GM10847 (cell line): ENCODE measurements around the gene LGALS7B.

Experiments used
- POLR2A ChIP-seq: IDR thresholded peaks from 2 replicates; pipeline ENCODE4 v1.6.1; 2011; ENCODE audit not compliant: insufficient read length; ENCODE audit errors: extremely low read depth

The LGALS7B gene

DNA sequence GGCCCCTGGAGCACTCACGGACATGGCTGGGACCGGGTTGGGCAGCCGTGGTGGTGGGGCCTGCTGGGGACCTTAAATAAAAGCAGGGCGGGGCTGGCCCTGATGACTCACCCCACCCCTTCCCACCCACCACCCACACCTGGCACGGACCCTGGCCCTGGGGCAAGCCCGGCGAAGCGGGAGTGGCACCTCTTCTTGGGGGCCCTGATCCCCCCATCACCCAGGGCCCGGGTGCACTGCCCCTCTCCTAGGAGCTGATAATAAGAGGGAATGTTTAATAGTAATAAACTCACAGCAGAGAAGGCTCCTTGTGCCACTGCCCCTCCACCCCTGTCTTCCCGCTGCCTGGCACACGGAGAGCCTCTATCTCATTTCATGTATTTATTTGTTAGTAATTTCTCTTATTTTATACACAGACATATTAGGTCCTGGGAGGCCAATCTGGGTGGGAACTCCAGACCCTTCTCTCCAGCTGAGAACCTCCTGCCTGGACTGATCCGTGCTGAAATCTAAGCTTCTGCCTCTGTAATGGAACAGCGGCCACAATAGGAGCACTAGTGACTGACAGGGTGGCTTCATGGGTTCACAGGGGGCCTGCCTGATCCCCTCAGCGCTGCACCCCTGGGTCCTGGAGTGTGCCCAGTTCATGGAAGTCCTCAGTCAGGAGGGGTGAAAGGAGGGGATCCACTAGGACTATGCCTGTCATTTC, 15.4 kb upstream of the LGALS7B start, which contains the start of gene LGALS7:
LGALS7 (minus strand) TSS at position 49 of the 709 bp plus-strand sequence; CDS start at position 24, 25 bp downstream.
- TF ChIP-seq POLR2A = no peak

DNA sequence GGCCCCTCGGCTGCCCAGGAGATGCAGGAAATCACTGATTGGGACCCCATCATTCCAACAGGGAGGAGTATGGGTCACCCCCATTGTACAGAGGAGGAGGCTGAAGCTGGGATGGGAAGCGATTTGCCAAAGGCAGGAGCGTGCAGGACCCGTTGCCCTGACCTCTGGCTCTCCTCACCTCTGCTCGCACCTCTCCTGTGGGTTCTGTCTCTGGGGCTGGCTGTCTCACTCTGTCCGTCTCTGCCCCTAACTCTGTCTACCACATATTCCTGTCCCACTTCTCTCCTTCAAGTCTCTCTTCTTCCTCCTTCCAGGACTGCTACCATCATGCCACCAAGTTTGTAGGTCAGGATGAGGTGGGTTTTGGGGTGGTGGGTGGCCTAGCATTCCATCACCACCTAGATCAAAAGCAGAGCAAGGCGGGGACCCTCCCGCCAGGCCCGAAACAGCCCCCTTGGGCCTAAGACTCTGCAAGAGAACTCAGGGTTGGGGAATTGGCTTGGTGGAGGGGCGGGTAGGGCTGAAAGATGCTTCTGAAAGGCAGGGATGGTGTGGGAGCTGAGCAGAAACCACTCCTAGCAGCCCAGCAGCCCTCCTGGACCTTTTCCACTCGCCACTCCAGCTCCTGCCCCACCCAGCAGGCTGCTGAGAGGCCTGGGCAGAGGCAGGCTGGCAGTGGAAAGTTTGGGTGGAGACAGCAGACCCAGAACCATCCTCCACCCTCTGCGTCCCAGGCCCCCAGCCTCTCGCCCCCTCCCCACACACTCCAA, 14.6 kb upstream of the LGALS7B start:
- TF ChIP-seq POLR2A = no peak

DNA sequence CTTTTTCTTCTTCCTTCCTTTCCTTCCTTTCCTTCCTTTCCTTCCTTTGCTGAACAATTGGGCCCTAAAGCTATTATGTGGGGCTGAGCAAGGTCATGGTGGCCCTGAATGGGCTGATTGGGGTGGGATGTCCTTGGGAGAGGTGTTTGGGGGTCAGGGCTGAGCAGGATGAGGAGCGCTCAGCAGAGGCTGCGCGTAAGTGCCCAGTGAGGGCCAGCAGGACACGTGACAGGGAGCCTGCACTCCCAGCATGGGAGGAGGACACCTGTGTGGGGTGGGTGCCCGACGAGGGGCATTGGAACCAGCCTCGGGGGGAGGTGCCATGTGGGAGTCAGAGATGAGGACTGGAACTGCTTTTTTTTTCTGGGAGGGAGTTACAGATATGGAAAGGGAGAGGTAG, 10.3 kb upstream of the LGALS7B start:
- no peak for TF ChIP-seq POLR2A

DNA sequence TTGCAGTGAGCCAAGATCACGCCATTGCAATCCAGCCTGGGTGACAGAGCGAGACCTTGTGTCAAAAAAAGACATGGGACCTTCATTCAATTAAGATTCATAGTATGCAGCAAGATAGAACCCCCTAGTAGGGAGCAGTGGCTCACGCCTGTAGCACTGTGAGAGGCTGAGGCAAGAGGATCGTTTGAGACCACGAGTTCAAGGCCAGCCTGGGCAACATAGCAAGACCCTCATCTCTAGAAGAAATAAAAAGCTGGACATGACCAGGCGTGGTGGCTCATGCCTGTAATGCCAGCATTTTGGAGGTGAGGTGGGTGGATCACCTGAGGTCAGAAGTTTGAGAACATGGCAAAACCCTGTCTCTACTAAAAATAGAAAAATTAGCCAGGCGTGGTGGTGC, 8.6 kb upstream of the LGALS7B start:
- TF ChIP-seq POLR2A = no peak

DNA sequence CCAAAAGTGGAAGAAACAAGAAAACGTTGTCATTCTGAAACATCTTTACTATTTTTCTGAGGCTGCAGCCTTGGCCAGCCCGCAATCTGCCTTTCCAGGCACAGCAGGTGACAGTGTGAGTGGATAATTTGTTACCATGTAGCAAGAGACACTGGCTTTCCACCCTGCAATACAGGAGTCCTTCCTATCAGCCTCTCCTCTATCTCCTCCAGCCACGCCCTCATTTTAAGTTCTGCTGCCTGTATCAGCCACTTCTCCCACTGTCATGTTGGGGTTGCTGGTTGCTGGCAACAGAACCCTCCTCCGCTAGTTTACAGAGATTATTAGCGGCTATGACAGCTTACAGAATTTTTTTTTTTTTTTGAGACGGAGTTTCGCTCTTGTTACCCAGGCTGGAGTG, 7.9 kb upstream of the LGALS7B start:
- no peak for TF ChIP-seq POLR2A

DNA sequence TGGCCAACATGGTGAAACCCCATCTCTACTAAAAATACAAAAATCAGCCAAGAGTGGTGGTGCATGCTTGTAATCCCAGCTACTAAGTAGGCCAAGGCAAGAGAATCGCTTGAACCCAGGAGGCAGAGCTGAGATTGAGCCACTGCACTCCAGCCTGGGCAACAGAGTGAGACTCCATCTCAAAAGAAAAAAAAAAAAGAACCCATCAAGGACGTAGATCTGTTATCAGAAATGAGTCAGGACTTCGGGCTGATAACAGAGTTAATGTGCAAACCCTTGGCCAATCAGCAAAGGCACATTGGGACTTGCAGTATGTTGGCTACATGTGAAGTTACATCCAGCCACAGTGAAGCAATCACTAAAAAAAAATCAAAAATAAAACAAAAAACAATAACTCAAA, 4.8 kb upstream of the LGALS7B start:
- TF ChIP-seq POLR2A = no peak

DNA sequence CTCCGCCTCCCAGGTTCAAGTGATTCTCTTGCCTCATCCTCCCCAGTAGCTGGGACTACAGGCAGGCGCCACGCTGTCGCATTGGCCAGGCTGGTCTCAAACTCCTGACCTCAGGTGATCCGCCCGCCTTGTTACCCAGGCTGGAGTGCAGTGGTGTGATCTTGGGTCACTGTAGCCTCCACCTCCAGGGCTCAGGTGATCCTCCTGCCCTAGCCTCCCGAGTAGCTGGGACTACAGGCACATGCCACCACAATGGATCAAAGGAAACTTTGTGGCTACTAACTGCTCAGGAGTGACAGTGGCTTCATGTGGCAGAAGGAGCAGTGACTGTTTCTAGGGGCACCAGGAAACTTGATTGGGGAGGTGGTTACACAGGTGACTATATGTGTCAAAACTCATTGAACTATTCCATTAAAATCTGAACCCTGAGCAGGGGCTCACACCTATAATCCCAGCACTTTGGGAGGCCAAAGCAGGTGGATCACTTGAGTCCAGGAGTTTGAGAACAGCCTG, 3.8 kb upstream of the LGALS7B start:
- no peak for TF ChIP-seq POLR2A

DNA sequence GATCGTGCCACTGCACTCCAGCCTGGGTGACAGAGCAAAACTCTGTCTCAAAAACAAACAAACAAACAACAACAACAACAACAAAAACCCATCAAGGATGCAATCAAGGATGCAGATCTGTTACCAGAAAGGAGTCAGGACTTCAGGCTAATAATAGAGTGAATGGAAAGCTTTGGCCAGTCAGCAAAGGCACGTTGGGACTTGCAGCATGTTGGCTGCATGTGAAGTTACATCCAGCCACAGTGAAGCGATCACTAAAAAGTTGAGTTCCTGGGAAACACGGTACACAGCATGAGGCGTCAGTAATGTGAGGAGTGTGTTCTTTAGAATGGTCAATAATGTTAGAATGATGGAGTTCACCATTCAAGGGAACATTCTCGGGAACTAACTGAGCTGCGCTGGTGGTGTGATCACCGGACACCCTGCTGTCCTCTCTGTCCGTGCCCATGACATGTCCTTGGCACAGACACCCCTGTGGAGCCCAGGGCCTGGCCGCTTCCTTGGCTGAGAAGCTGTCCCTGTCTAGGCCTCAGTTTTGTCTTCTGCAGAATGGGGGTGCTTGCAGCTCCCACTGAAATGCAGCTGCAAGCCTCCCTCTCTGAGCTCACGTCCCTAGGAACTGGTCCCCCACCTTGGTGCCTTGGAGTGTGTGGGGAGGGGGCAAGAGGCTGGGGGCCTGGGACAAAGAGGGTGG, 2.3 kb upstream of the LGALS7B start:
- TF ChIP-seq POLR2A = no peak

DNA sequence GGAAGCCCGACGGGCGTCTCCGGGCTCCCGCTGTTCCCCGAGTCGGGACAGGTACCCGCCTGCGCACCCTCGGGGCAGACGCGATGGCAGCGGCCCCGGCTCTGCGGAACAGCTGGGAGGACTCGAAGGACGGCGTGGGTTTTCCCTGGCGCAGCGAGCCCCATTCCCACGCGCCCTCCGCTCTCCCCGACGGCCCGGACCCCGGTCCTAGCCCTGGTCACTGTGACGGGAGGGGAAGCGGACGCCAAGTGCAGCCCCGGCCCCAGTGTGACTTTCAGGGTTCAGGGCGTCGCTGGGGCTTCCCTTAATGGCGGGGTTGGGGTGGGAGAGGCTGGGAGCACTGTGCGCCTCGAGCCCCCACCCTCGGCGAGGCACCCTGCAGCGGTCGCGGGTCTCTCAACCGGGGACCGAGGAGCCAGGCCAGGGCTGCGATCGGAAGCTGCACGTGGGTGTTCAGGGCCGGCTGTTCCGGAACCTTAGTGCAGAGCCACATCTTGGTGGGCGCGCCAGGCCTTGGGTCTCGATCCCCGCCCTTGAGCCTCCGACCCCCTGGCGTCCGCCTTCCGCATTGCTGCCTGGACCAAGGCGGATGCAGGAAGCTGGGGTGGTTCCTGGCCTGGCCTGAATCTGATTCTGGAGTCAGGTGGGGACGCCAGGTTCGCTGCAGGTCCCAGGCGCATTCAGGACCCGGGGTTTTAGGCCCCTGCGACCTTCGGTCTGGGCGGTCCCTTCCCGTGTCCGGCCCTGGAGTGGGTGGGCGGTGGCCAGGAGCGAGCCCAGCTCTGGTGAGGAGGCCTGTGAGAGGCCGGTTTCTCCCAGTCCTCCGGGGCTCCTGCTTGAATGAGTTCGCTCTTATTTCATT, 3.5 kb downstream of the LGALS7B start:
- no peak for TF ChIP-seq POLR2A

DNA sequence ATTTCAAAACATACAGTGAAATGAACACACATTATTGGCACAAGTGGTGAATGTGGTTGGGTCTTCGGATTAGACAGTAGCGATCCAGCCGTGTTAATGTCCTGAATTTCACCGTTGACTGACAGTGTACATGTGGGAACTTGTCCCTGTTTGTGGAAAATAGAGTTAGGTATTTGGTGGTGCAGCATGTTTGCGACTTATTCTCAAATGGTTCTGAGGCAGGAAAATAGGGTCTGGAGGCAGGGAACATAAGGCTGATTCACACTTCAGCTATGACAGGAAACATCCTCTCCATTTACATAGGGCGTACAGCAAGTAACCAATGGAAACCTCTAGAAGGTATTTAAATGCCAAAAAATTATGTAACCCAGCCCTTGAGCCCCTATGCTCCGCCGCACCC, 4.2 kb downstream of the LGALS7B start:
- no peak for TF ChIP-seq POLR2A

DNA sequence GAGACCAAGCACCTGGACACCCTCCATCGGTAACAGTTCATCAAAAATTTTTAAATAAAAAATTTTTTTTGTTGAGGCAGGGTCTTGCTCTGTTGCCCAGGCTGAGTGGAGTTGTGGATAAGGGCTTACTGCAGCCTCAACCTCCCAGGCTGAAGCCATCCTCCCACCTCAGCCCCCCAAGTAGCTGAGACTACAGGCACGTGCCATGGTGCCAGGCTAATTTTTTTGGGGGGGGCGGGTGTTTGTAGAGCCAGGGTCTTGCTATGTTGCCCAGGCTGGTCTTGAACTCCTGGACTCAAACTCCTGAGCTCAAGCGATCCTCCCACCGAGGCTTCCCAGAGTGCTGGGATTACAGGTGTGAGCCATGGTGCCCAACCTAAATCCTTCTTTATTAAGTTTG, 4.7 kb downstream of the LGALS7B start:
- no peak for TF ChIP-seq POLR2A

DNA sequence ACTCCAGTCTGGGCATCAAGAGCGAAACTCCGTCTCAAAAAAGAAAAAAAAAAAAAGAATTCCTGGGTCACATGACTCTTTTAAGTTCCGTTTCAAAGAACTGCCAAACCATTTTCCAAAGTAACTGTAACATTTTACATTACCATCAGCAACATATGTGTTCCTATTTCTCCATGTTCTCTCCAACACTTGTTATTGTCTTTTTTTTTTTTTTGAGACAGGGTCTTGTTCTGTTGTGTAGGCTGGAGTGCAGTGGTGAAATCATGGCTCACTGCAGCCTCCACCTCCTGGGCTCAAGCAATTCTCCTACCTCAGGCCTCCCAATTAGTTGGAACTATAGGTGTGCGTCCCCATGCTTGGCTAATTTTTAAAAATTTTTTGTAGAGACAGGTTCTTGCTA, 6.5 kb downstream of the LGALS7B start:
- no peak for TF ChIP-seq POLR2A

DNA sequence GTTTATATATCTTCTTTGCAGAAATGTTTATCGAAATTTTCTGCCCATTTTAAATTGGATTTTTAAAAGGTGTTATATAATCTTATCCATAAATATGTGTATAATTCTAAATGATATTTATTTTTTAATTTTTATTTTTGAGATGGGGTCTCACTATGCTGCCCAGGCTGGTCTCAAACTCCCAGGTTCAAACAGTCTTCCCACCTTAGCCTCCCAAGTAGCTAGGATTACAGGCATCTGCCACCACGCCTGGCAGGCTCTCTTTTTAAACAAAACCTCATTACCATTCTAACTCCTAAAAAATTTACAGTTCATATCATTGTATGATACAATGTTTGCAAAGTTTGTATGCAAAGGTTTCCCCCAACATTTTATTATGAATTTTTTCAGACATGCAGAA, 7.2 kb downstream of the LGALS7B start:
- TF ChIP-seq POLR2A = no peak

DNA sequence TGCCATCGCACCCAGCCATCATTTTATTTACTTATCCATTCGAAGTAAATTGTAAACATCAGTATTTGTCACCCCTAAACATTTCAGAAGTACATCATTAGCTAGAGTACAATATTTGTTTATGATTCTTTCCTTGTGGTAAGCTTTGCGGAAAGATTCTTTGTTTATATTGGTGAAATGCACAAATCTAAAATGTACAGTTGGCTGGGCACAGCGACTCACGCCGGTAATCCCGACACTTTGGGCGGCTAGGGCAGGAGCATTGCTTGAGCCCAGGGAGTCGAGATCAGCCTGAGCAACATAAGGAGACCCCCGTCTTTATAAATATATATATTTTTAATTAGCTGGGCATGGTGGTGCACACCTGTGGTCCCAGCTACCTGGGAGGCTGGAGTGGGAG, 10.1 kb downstream of the LGALS7B start:
- no peak for TF ChIP-seq POLR2A
